ENCODE results near the gene SLC6A1.

DNA sequence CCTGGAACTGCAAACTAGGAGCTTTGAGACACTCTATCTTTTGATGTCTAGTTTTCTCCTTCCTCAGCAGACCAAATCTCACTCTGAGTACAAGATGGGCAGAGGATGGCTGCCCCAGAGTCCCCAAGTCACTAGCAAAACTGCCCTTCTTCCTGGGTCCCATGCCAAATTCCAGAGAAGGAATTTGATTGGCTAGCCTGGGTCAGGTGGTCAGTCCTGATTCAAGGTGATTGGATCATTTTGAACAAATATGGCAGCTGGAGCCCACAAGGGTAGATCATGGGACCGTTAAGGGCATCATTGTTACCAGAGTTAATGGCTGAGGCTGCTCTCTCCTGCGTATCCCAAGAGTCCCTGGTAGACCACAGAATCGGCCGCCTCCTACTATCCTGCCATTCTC, 21.7 kb downstream of the SLC6A1 start:
- TF ChIP-seq, protein P1, sequence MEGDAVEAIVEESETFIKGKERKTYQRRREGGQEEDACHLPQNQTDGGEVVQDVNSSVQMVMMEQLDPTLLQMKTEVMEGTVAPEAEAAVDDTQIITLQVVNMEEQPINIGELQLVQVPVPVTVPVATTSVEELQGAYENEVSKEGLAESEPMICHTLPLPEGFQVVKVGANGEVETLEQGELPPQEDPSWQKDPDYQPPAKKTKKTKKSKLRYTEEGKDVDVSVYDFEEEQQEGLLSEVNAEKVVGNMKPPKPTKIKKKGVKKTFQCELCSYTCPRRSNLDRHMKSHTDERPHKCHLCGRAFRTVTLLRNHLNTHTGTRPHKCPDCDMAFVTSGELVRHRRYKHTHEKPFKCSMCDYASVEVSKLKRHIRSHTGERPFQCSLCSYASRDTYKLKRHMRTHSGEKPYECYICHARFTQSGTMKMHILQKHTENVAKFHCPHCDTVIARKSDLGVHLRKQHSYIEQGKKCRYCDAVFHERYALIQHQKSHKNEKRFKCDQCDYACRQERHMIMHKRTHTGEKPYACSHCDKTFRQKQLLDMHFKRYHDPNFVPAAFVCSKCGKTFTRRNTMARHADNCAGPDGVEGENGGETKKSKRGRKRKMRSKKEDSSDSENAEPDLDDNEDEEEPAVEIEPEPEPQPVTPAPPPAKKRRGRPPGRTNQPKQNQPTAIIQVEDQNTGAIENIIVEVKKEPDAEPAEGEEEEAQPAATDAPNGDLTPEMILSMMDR (IDR thresholded peaks at IDR 0.05) = no peak
- TF ChIP-seq EZH2phosphoT487 (IDR thresholded peaks at IDR 0.05) = no peak
